Bronchial epithelial cell (primary cell): ENCODE results near the gene ADCY7. TPM values are rescaled to one million over a fixed set of nuclear protein-coding genes. Genes with fewer than 3 reads are reported as not detected.
A peak's percentile ranks its signal among the peaks of the same experiment; 100 is the strongest.

Experiments
- DNase-seq: peaks from one replicate; pipeline ENCODE4 v3.0.0-alpha.2; 2010; ENCODE audit warnings: low read depth
- FAIRE-seq: peaks from 2 replicates; lab custom pipeline; 2011; peaks lifted over from hg19 to GRCh38; lab: Jason Lieb, UNC
- H3K27me3 ChIP-seq: 2 replicates; pipeline ENCODE4 v1.5.1; 2011; ENCODE audit warnings: low read length; ENCODE audit not compliant: control insufficient read depth, insufficient read depth
- H3K36me3 ChIP-seq: 2 replicates; pipeline ENCODE4 v1.5.1; 2011; ENCODE audit warnings: low read length; ENCODE audit not compliant: control insufficient read depth, insufficient read depth
- H3K4me3 ChIP-seq: 2 replicates; pipeline ENCODE4 v1.5.1; 2011; ENCODE audit warnings: mild to moderate bottlenecking, low read depth, low read length, control low read depth
- total RNA-seq: library from RNA; depleted of rRNA; stranded (reverse); fragments of >200 nt; gene quantifications from 2 replicates; pipeline ENCODE4 v1.2.1, GENCODE V29; 2014
- TF ChIP-seq, protein P1 (sequence below): IDR thresholded peaks from 2 replicates; pipeline ENCODE4 v1.5.1; 2011; ENCODE audit warnings: mild to moderate bottlenecking, moderate library complexity, low read length, control low read depth, inconsistent platforms; ENCODE audit not compliant: insufficient read depth, severe bottlenecking

The ADCY7 gene
- total RNA-seq, 1 donor from 2014 or later: 29.2 TPM

DNA sequence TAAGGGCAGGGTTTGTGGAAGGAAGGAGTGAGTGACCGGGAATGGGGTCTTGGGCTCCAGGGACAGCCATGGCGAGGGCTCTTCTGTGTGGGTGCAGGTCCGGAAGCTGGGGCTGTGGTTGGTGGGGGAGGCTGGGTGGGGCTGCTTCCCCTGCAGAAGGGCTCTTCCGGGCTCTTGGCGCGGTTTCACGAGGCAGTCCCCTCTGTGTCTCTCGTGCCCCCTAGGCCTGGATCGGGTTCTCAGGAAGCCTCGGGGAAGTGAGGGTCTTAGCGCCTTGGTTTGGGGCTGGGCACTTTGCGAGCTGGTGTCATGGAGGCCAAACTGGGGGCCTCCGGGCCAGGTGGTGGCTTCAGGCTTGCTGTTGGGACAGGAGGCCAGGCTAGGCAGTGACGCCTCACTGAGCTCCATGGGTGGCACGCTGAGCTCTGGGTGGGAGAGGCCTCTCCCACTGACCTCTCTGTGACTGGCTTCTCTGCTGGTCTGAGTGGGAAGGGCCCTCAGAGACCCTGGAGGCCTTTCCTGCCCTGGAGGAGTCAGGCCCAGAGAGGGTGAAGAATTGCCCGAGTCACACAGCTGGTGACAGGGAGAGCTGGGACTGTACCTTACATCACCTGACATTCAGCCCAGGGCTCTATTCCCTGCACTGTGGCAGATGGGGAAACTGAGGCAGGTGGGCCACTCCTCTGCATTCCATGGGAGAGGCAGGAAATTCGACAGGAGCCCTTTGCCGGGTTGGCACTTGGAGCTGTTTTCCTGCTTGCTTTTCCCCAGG is 8.2 kb downstream of the ADCY7 start:
- H3K36me3 ChIP-seq: peaks cover 4% of the 10 kb centered on the region
- FAIRE-seq (no peak), DNase-seq (no peak)
- no peak overlapping the region for H3K4me3 ChIP-seq
- H3K27me3 ChIP-seq: no peaks in the 10 kb centered on the region
- TF ChIP-seq, protein P1, sequence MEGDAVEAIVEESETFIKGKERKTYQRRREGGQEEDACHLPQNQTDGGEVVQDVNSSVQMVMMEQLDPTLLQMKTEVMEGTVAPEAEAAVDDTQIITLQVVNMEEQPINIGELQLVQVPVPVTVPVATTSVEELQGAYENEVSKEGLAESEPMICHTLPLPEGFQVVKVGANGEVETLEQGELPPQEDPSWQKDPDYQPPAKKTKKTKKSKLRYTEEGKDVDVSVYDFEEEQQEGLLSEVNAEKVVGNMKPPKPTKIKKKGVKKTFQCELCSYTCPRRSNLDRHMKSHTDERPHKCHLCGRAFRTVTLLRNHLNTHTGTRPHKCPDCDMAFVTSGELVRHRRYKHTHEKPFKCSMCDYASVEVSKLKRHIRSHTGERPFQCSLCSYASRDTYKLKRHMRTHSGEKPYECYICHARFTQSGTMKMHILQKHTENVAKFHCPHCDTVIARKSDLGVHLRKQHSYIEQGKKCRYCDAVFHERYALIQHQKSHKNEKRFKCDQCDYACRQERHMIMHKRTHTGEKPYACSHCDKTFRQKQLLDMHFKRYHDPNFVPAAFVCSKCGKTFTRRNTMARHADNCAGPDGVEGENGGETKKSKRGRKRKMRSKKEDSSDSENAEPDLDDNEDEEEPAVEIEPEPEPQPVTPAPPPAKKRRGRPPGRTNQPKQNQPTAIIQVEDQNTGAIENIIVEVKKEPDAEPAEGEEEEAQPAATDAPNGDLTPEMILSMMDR: no peak

DNA sequence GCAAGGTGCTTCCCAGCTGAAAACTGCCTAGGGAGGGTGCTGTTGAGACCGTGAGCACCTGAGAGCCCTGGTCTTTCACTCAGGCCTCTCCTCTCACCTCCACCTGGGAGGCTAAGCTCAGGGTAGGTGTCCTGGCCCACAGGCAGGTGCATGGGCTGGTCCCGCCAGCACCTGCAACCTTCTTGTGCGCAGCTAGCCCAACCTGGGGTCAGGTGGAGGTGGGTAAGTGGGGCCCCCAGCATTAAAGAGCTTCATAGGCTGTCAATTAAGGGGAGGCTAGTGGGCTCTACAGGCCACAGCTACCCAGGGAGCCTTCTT is 8.7 kb downstream of the ADCY7 start:
- FAIRE-seq: no peak
- no peak overlapping the region for H3K4me3 ChIP-seq
- peaks cover 4% of the 10 kb centered on the region for H3K36me3 ChIP-seq
- no peak for DNase-seq
- no peaks in the 10 kb centered on the region for H3K27me3 ChIP-seq
- TF ChIP-seq, protein P1: no peak

DNA sequence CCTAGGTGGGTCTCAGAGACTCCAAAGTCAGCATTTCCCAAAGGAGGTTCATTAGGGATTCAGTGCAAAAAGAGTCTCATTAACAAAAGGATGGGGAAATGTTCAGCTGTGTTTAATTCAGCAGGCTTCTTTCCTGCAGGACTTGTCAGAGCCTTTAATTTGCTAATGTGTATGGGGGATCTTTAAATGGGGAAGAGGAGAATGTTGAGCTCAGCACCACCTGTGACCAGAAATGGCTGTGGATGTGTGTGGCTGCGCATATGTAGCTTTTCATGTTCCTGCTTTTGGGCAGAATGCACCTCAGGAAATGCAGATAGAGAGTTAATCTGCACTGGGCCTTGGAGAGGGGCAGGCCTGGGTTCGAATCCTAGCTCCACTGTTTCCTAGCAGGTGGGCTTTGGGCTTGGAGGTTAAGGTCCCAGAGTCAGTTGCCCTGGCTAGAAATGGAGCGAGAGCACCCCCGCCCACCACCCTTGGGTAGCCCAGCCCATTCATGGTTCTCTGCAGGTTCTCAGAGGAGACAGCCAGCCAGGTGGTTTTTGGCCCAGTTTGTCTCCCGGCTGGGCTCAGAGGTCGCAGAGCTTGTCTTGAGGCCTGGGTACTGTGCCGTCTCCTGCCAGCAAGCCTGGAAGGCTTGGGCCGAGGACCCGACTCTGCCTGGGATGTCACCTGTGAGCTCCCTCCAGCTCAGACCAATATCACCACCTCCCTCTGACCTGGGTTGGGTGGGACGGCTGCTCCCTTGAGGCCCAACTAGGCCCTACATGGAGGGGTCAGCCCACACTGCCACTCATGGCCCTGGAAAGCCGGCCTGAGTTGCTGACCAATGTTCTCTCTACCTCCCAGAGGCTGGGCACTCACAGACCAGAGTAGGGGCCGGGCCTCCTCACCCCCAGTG is 9.3 kb downstream of the ADCY7 start:
- no peak overlapping the region for H3K4me3 ChIP-seq
- peaks cover 4% of the 10 kb centered on the region for H3K36me3 ChIP-seq
- H3K27me3 ChIP-seq: no peaks in the 10 kb centered on the region
- DNase-seq: no peak
- TF ChIP-seq, protein P1: no peak
- no peak for FAIRE-seq

DNA sequence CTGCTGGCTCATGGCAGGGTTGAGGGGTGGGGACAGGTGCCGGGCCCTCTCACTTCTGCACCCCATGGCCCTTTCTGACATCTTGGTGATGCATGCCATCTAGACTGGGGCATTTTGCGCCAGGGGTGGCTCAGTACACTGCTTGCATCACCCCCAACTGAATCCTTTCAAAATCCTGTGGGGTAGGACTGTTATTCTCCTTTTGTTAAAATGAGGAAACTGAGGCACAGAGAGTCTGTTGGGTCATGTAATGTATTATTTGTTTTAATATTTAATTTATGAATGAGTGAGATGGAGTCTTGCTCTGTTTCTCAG is 9.9 kb downstream of the ADCY7 start:
- no peaks in the 10 kb centered on the region for H3K27me3 ChIP-seq
- DNase-seq (no peak), FAIRE-seq (no peak)
- TF ChIP-seq, protein P1: no peak
- peaks cover 4% of the 10 kb centered on the region for H3K36me3 ChIP-seq
- no peak overlapping the region for H3K4me3 ChIP-seq

DNA sequence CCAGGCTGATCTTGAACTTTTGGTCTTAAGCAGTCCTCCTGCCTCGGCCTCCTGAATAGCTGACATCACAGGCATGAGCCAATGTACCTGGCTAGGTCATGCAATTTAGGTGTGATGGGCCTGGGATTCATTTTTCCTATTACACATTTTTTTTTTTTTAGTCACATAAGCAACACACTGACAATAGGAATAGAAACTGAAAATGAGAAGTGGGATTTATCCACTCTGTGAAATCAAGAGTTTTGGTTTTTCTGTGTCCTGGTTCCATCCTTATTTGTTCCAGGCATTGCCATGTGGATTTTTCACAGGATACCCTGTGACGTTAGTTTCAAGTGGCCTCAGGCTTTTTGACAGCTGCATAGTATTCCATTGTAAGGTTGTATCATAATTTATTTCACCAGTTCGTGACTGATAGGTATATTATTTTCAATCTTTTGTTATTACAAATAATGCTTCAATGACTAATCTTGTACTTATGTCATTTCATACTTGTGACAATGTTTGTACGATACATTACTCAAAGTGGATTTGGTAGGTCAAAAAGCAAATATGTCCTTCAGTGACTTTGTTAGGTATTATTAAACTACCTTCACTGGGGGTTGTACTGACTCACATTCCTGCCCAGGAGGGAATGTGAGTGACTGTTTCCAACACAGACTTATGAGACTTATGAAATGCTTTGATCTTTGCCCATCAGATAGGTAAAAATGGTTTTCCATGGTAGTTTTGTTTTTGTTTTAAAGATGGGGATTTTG is 10.6 kb downstream of the ADCY7 start:
- no peaks in the 10 kb centered on the region for H3K27me3 ChIP-seq
- peak; percentile 20 for DNase-seq
- no peak overlapping the region for H3K4me3 ChIP-seq
- peaks cover 3% of the 10 kb centered on the region for H3K36me3 ChIP-seq
- TF ChIP-seq, protein P1: no peak
- FAIRE-seq: no peak
